HUES48 (cell line): Measurements from ENCODE around the gene TNS1.
"Not testable (repeated sequence)": the region's sequence is repeated elsewhere in the genome, so short reads cannot be mapped to it uniquely, and the experiment has no call there.

Experiments
- H3K27ac ChIP-seq: one replicate; pipeline ENCODE4 v1.7.0; 2013; ENCODE audit warnings: low read depth, low read length, inconsistent platforms
- H3K27me3 ChIP-seq: 2 replicates; pipeline ENCODE4 v1.6.1; 2013; ENCODE audit warnings: mild to moderate bottlenecking, low read length; ENCODE audit not compliant: control insufficient read depth, insufficient read depth
- H3K36me3 ChIP-seq: 2 replicates; pipeline ENCODE4 v1.6.1; 2013; ENCODE audit warnings: low read length; ENCODE audit not compliant: control insufficient read depth, insufficient read depth
- H3K4me1 ChIP-seq: 2 replicates; pipeline ENCODE4 v1.6.1; 2013; ENCODE audit warnings: mild to moderate bottlenecking, low read length; ENCODE audit not compliant: control insufficient read depth, insufficient read depth
- H3K4me3 ChIP-seq: 2 replicates; pipeline ENCODE4 v1.5.1; 2013; ENCODE audit warnings: mild to moderate bottlenecking, low read depth, low read length
- H3K9ac ChIP-seq: 2 replicates; pipeline ENCODE4 v1.6.1; 2013; ENCODE audit warnings: mild to moderate bottlenecking, low read depth, low read length, moderate library complexity
- H3K9me3 ChIP-seq: 2 replicates; pipeline ENCODE4 v1.6.1; 2013; ENCODE audit warnings: low read length; ENCODE audit not compliant: control insufficient read depth, insufficient read depth

TNS1 gene

GRCh38 chr2:218035463-218036100, 32.8 kb upstream of the TNS1 start:
- no peaks in the 10 kb centered on the region for H3K36me3 ChIP-seq
- H3K4me3 ChIP-seq, result no peak overlapping the region
- no peak overlapping the region for H3K9ac ChIP-seq
- no peaks in the 10 kb centered on the region for H3K9me3 ChIP-seq
- no peak overlapping the region for H3K27ac ChIP-seq
- H3K4me1 ChIP-seq, result no peaks in the 10 kb centered on the region
- peaks cover 29% of the 10 kb centered on the region for H3K27me3 ChIP-seq

- Histone ChIP-seq H3K4me3 (peak overlapping the region; percentile 62), H3K27me3 (peaks cover 29% of the 10 kb centered on the region)
- not testable (repeated sequence) for H3K4me1 ChIP-seq, H3K36me3 ChIP-seq, H3K9ac ChIP-seq, H3K27ac ChIP-seq, H3K9me3 ChIP-seq
Measured at GRCh38 chr2:218034497-218035213, 31.9 kb upstream of the TNS1 start.

GRCh38 chr2:218033590-218034496, 31.0 kb upstream of the TNS1 start:
- Histone ChIP-seq H3K36me3 (no peaks in the 10 kb centered on the region), H3K9me3 (no peaks in the 10 kb centered on the region), H3K4me3 (peak overlapping the region; percentile 62), H3K9ac (no peak overlapping the region), H3K27me3 (peaks cover 29% of the 10 kb centered on the region), H3K27ac (no peak overlapping the region), H3K4me1 (no peaks in the 10 kb centered on the region)

- Histone ChIP-seq H3K36me3 (no peaks in the 10 kb centered on the region), H3K9ac (no peak overlapping the region), H3K4me3 (no peak overlapping the region; the same call in 1 of the 2 replicates), H3K27me3 (peaks cover 29% of the 10 kb centered on the region), H3K9me3 (no peaks in the 10 kb centered on the region), H3K4me1 (no peaks in the 10 kb centered on the region), H3K27ac (no peak overlapping the region)
Measured at GRCh38 chr2:218033208-218033589, 30.4 kb upstream of the TNS1 start.

- no peaks in the 10 kb centered on the region for H3K36me3 ChIP-seq
- H3K4me3 ChIP-seq, result no peak overlapping the region
- no peaks in the 10 kb centered on the region for H3K9me3 ChIP-seq
- no peak overlapping the region for H3K9ac ChIP-seq
- H3K4me1 ChIP-seq, result no peaks in the 10 kb centered on the region
- peaks cover 29% of the 10 kb centered on the region for H3K27me3 ChIP-seq
- H3K27ac ChIP-seq, result no peak overlapping the region
Measured at GRCh38 chr2:218032336-218033171, 29.8 kb upstream of the TNS1 start.

- Histone ChIP-seq H3K27ac (no peak overlapping the region), H3K36me3 (no peaks in the 10 kb centered on the region)
Measured at GRCh38 chr2:218031771-218032257, 29.0 kb upstream of the TNS1 start.

GRCh38 chr2:218031261-218031660, 28.5 kb upstream of the TNS1 start:
- H3K4me1 ChIP-seq, result no peaks in the 10 kb centered on the region
- H3K9me3 ChIP-seq, result no peaks in the 10 kb centered on the region
- no peak overlapping the region for H3K27ac ChIP-seq
- no peaks in the 10 kb centered on the region for H3K36me3 ChIP-seq
- H3K27me3 ChIP-seq, result peaks cover 29% of the 10 kb centered on the region
- H3K9ac ChIP-seq, result no peak overlapping the region
- no peak overlapping the region for H3K4me3 ChIP-seq

More at GRCh38 chr2:218031771-218032257, 29.0 kb upstream of the TNS1 start:
- no peaks in the 10 kb centered on the region for H3K4me1 ChIP-seq
- peaks cover 29% of the 10 kb centered on the region for H3K27me3 ChIP-seq
- H3K9ac ChIP-seq, result no peak overlapping the region
- no peak overlapping the region for H3K4me3 ChIP-seq
- no peaks in the 10 kb centered on the region for H3K9me3 ChIP-seq

GRCh38 chr2:218030409-218031195, 27.8 kb upstream of the TNS1 start:
- H3K9ac ChIP-seq, result no peak overlapping the region
- H3K4me1 ChIP-seq, result 0 out of 2 replicates have a peak, but pooled peaks cover under 1% of the 10 kb centered on the region
- H3K27me3 ChIP-seq, result peaks cover 29% of the 10 kb centered on the region
- H3K9me3 ChIP-seq, result no peaks in the 10 kb centered on the region
- no peak overlapping the region for H3K27ac ChIP-seq
- H3K4me3 ChIP-seq, result no peak overlapping the region
- H3K36me3 ChIP-seq, result no peaks in the 10 kb centered on the region

- no peaks in the 10 kb centered on the region for H3K9me3 ChIP-seq
- peaks cover 29% of the 10 kb centered on the region for H3K27me3 ChIP-seq
- H3K9ac ChIP-seq, result no peak overlapping the region
- no peak overlapping the region for H3K27ac ChIP-seq
- no peaks in the 10 kb centered on the region for H3K36me3 ChIP-seq
- 0 out of 2 replicates have a peak, but pooled peaks cover 4% of the 10 kb centered on the region for H3K4me1 ChIP-seq
- H3K4me3 ChIP-seq, result no peak overlapping the region
Measured at GRCh38 chr2:218029366-218030360, 26.9 kb upstream of the TNS1 start.
